Fibroblast of the aortic adventitia (primary cell): ENCODE measurements around the gene ING4. TPM values are rescaled to one million over a fixed set of nuclear protein-coding genes. Genes with fewer than 3 reads are reported as not detected.

ENCODE experiments used
- DNase-seq: peaks from one replicate; pipeline ENCODE4 v3.0.0-alpha.2; 2010; ENCODE audit warnings: low read depth
- H3K4me3 ChIP-seq: 2 replicates; pipeline ENCODE4 v1.5.1; 2011; ENCODE audit warnings: low read depth, mild to moderate bottlenecking, control low read depth, low read length, moderate library complexity
- CTCF ChIP-seq: IDR thresholded peaks from 2 replicates; pipeline ENCODE4 v1.5.1; 2011; ENCODE audit warnings: mild to moderate bottlenecking, low read length, control low read depth, inconsistent platforms; ENCODE audit not compliant: insufficient read depth
- total RNA-seq: library from RNA; depleted of rRNA; stranded (reverse); fragments of >200 nt; gene quantifications from 2 replicates; pipeline ENCODE4 v1.2.3, GENCODE V29; 2012; ENCODE audit warnings: low replicate concordance

ING4 gene
- total RNA-seq, 1 donor, result 34.1 TPM

DNA sequence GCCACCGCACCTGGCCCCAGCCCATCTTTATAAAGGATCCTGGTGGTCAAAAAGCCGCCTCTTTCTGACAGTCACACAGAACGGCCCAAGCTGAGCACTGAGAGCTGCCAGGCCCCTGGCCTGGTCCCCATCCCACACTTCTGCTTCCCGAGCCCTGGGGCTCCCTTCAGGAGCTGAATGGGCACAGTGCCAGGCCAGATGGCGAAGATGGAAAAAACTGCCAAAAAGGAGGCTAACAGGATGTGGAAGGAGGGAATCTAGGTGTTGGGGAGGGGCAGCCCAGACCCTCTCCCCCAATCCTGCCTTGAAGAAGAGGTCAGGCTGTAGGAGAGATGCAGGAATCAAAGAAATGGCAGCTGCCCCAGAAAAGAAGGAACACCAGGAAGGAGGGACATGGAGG is 32.2 kb downstream of the ING4 start:
- TF ChIP-seq CTCF, result no peak
- no peak for DNase-seq

GRCh38 chr12:6627616-6628015 is 35.3 kb downstream of the ING4 start:
- H3K4me3 ChIP-seq, result no peak overlapping the region
- no peak for TF ChIP-seq CTCF
- DNase-seq, result no peak

More for the DNA sequence above, 32.2 kb downstream of the ING4 start:
- no peak overlapping the region for H3K4me3 ChIP-seq

- no peak for TF ChIP-seq CTCF
- DNase-seq, result no peak
- H3K4me3 ChIP-seq, result no peak overlapping the region
These were observed 36.1 kb downstream of the ING4 start for GRCh38 chr12:6626654-6627283.

DNA sequence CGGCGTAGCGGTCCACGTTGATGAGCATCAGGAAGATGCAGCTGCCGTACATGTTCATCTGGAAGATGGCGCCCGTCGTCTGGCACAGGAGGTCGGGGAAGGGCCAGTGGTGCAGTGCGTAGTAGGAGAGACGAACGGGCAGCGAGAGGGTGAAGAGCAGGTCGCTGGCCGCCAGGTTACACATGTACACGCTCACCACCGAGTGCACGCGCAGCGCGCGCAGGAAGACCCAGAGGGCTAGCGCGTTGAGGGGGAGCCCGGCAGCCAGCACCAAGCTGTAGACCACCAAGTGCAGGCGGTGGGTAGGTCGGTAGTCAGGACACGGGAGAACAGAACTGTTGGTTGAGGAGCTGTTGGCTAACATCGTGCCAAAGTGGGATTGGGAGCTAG is 42.0 kb downstream of the ING4 start:
- H3K4me3 ChIP-seq, result no peak overlapping the region
- no peak for DNase-seq
- TF ChIP-seq CTCF, result no peak

GRCh38 chr12:6620137-6620884 is 42.6 kb downstream of the ING4 start:
- DNase-seq, result peak; percentile 42

DNA sequence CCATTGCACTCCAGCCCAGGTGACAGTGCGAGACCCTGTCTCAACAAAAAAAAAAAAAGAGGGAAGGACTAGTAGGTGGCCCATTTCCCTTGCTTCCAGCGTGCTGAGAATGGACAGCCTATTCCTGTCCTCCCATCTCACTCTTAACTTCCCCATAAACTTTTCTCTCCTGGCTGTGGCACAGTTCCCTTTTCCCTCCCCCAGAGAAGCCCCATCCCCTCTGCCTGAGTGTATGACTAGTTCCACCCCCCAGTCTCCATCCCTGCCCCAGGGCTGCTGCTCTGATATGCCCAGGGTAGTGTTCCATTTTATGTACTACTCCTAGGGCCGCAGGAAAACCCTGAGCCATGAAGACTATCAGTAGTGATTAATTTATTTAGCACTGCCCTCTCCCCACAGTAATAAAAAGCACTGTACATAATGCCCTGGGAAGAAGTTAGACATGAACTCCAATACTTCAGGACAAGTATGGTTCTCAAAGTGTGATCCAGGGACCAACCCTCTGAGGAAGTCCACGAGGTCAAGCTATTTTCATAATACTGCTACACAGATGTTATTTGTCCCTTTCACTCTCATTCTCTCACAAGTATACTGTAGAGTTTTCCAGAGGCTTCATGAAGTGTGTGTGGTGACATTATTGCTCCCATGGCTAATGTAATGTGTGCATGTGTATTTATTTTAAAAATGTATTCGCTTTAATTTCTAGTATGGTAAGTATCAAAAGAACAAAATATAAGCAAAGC is 44.3 kb downstream of the ING4 start:
- no peak for TF ChIP-seq CTCF
- DNase-seq, result no peak
- H3K4me3 ChIP-seq, result no peak overlapping the region

More at GRCh38 chr12:6620137-6620884, 42.6 kb downstream of the ING4 start:
- H3K4me3 ChIP-seq, result no peak overlapping the region
- TF ChIP-seq CTCF, result peak; percentile 45
